Measurements from ENCODE around the gene PAX6.
"Not testable (repeated sequence)": the region's sequence is repeated elsewhere in the genome, so short reads cannot be mapped to it uniquely, and the experiment has no call there.

The PAX6 gene

GRCh38 chr11:31770011-31770700 is 41.0 kb downstream of the PAX6 start:
- no peak for DNase-seq (ENCODE audit: low read depth in 4 of 4, low spot score in 1 of 4)

GRCh38 chr11:31768749-31769640 is 42.1 kb downstream of the PAX6 start:
- no peak for DNase-seq (ENCODE audit: low read depth in 4 of 4, low spot score in 1 of 4)

DNA sequence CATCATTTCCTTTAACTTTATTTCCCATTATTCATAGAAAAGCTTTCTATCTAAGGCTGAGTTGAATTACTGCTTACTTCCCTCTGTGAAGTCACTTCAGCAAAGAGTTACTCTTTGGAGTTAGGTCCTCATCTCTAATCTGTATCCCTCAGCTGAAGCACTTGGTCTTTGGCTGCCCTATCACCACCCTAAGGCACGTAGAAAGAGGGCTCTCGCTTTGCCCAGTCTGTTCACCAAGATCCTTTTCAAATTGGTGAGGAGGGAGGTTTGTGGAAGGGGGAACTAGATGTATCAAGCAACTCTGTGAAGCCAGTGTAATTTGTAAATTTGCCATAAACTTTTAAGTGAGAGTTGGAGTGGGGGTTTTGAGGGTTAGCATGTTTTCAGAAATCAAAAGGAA is 43.4 kb downstream of the PAX6 start:
- no peak for DNase-seq (ENCODE audit: low read depth in 4 of 4, low spot score in 1 of 4)

- DNase-seq (ENCODE audit: low read depth in 4 of 4, low spot score in 1 of 4): no peak
These were observed 44.1 kb downstream of the PAX6 start for GRCh38 chr11:31767066-31767465.

GRCh38 chr11:31764766-31765165 is 46.4 kb downstream of the PAX6 start:
- DNase-seq (ENCODE audit: low read depth in 4 of 4, low spot score in 1 of 4): no peak

DNA sequence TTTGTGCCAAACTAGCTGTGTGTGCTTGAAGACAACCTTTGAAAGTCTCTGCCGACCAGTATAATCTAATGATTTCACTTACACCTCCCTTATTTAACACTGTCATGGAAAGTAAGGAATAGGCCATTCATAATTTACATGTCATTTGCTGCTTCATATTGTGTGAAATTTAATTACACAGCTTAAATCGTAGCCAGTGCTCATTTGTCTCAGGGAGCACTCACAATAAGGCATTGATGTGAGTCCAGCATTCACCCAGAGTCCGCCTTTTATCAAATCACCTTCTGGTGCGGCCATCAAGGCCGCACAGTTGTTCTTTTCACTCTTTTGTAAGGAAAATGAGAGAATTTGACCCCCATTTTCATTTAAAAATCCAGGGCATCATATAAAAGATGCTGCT is 46.9 kb downstream of the PAX6 start:
- no peak for DNase-seq (ENCODE audit: low read depth in 4 of 4, low spot score in 1 of 4)

DNA sequence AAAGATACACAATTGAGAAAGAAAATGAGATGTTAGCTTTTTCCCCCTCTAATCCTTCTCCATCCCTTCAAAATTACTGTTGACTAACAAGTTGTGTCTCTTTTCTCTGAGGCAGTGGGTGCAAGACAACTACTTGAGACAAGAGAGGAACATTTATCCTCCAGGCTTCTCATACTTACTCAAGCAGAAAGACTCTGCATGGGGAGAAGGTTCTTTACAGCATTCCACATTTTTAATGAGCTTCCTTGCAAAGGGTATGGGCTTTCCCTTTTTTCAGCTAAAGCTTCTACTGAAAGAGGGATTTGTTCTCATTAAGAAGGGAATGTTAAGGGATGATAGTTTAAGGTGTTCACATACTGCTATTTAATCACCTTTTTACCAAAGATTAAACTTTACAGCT is 47.8 kb downstream of the PAX6 start:
- DNase-seq (ENCODE audit: low read depth in 4 of 4, low spot score in 1 of 4): no peak

GRCh38 chr11:31761636-31762035 is 49.5 kb downstream of the PAX6 start:
- no peak for DNase-seq (ENCODE audit: low read depth in 4 of 4, low spot score in 1 of 4)

DNA sequence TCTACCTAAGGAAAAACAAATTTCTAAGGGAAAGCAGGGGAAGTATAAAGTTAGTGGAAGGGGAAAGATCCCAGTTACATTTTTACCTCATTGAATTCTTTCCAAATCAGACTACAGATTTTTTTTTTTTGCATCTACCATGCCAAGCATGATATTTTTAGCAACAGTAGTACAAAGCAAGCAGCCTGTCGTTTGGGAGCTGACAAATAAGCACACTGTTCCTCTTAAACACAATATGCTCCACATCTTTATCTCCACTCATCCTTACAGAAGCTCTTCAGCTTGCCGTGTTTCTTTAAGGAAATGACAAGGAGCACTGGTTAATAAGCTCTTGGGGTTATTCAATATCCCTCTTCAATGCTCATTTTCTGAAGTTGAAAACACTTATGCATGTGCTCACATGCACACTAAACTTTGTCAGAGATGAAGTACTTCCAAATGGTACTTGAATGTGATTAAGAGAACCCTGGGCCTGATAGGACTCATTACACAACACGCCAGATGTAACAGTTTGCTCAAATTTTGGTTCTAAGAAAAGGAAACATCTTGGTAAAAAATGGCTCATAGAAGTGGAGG is 53.8 kb downstream of the PAX6 start:
- no peak for DNase-seq (ENCODE audit: low read depth in 4 of 4, low spot score in 1 of 4)

DNA sequence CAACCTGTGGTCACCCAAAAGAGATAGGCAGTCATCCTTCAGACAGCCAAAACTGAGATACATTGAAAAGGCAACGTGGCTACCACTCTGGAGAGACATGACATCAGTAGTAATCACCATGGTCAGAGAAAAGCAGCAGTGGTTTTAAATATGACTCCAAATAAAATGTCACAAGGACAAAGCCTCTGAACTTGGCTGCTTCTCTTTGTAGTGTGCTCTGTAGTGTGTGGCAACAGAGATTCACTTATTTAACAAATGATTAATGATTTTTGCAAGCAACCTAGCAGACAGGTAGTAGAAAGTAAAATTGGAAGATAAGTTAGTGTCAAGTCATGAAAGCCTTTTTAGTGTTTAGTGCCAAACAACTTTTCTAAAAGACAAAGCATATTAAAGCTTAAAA is 63.5 kb downstream of the PAX6 start:
- no peak for DNase-seq (ENCODE audit: low read depth in 4 of 4, low spot score in 1 of 4)

DNA sequence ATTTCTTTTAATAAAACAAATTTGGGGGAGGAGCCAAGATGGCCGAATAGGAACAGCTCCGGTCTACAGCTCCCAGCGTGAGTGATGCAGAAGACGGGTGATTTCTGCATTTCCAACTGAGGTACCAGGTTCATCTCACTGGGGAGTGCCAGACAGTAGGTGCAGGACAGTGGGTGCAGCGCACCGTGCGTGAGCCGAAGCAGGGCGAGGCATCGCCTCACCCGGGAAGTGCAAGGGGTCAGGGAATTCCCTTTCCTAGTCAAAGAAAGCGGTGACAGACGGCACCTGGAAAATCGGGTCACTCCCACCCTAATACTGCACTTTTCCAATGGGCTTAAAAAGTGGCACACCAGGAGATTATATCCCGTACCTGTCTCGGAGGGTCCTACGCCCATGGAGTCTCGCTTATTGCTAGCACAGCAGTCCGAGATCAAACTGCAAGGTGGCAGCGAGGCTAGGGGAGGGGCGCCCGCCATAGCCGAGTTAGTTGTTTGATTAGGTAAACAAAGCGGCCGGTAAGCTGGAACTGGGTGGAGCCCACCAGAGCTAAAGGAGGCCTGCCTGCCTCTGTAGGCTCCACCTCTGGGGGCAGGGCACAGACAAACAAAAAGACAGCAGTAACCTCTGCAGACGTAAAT is 70.3 kb downstream of the PAX6 start:
- not testable (repeated sequence) for DNase-seq (ENCODE audit: low read depth in 4 of 4, low spot score in 1 of 4)

GRCh38 chr11:31740131-31740530 is 71.0 kb downstream of the PAX6 start:
- DNase-seq (ENCODE audit: low read depth in 4 of 4, low spot score in 1 of 4): no peak

Data from stimulated activated CD4-positive, alpha-beta T cell treated with anti-CD3 and anti-CD28 coated beads, Interleukin-1b, Interleukin-23, amount 100 ng/mL, for 24 hours (primary cell).